ENCODE data around the gene BMP6. TPM values are rescaled to one million over a fixed set of nuclear protein-coding genes. Genes with fewer than 3 reads are reported as not detected.

Gene BMP6
- total RNA-seq, 4 donors from 2014 or later: 1.4 to 16.1 (median 6.0) TPM

- no peak overlapping the region for H3K4me3 ChIP-seq
- no peaks in the 10 kb centered on the region for H3K9me3 ChIP-seq
- WGBS, 2 donors (ENCODE audit: low coverage in 1 of 2): 80 to 81% methylated on average over 2 to 5 of the region's 5 CpGs
- no peaks in the 10 kb centered on the region for H3K27me3 ChIP-seq
- TF ChIP-seq POLR2A (IDR thresholded peaks at IDR 0.05) (no peak), CTCF (IDR thresholded peaks at IDR 0.05) (no peak), POLR2AphosphoS5 (IDR thresholded peaks at IDR 0.05) (no peak), EP300 (IDR thresholded peaks at IDR 0.05) (no peak)
- H3K27ac ChIP-seq: no peak overlapping the region
- H3K4me1 ChIP-seq: peaks cover 0 to 15% (median 2%) of the 10 kb centered on the region in 3 donors
- no peak for ATAC-seq
- H3K36me3 ChIP-seq: no peaks in the 10 kb centered on the region
Observed at GRCh38 chr6:7914311-7914710, 188.4 kb downstream of the BMP6 start.

- 81 to 84% methylated on average over 5 to 10 of the region's 11 CpGs for WGBS, 2 donors (ENCODE audit: low coverage in 1 of 2)
- peaks cover 0 to 10% (median 0%) of the 10 kb centered on the region in 3 donors for H3K4me1 ChIP-seq
- ATAC-seq: no peak
Observed at GRCh38 chr6:7914991-7915789, 189.3 kb downstream of the BMP6 start.

GRCh38 chr6:7916959-7917358, 191.1 kb downstream of the BMP6 start:
- no peaks in the 10 kb centered on the region for H3K4me1 ChIP-seq
- no peak overlapping the region for H3K27ac ChIP-seq
- no peaks in the 10 kb centered on the region for H3K36me3 ChIP-seq
- no peak overlapping the region for H3K4me3 ChIP-seq
- WGBS, 2 donors (ENCODE audit: low coverage in 1 of 2): 100% methylated on average over 1 of the region's 1 CpG
- TF ChIP-seq POLR2A (IDR thresholded peaks at IDR 0.05) (no peak), POLR2AphosphoS5 (IDR thresholded peaks at IDR 0.05) (no peak), EP300 (IDR thresholded peaks at IDR 0.05) (no peak), CTCF (IDR thresholded peaks at IDR 0.05) (no peak)
- no peak for ATAC-seq
- H3K9me3 ChIP-seq: no peaks in the 10 kb centered on the region
- peaks cover 13% of the 10 kb centered on the region for H3K27me3 ChIP-seq

More at GRCh38 chr6:7914991-7915789, 189.3 kb downstream of the BMP6 start:
- no peak overlapping the region for H3K27ac ChIP-seq
- H3K36me3 ChIP-seq: no peaks in the 10 kb centered on the region
- H3K9me3 ChIP-seq: no peaks in the 10 kb centered on the region
- TF ChIP-seq POLR2A (IDR thresholded peaks at IDR 0.05): no peak
- no peak for TF ChIP-seq CTCF (IDR thresholded peaks at IDR 0.05)
- TF ChIP-seq POLR2AphosphoS5 (IDR thresholded peaks at IDR 0.05): no peak
- H3K4me3 ChIP-seq: no peak overlapping the region
- H3K27me3 ChIP-seq: peaks cover 8% of the 10 kb centered on the region

GRCh38 chr6:7917729-7918128, 191.8 kb downstream of the BMP6 start:
- WGBS, 2 donors (ENCODE audit: low coverage in 1 of 2): 100% methylated on average over 1 of the region's 5 CpGs; no CpG with 5 or more reads in 1 of the 2 donors
- TF ChIP-seq EP300 (IDR thresholded peaks at IDR 0.05) (no peak), POLR2AphosphoS5 (IDR thresholded peaks at IDR 0.05) (no peak), POLR2A (IDR thresholded peaks at IDR 0.05) (no peak), CTCF (IDR thresholded peaks at IDR 0.05) (no peak)
- ATAC-seq: no peak
- Histone ChIP-seq H3K9me3 (no peaks in the 10 kb centered on the region), H3K4me1 (no peaks in the 10 kb centered on the region), H3K27ac (no peak overlapping the region), H3K36me3 (no peaks in the 10 kb centered on the region), H3K4me3 (no peak overlapping the region), H3K27me3 (peaks cover 13% of the 10 kb centered on the region)

GRCh38 chr6:7918403-7918802, 192.5 kb downstream of the BMP6 start:
- peaks cover 13% of the 10 kb centered on the region for H3K27me3 ChIP-seq
- H3K36me3 ChIP-seq: no peaks in the 10 kb centered on the region
- H3K4me1 ChIP-seq: no peaks in the 10 kb centered on the region
- no peak overlapping the region for H3K4me3 ChIP-seq
- ATAC-seq: no peak
- no peak for TF ChIP-seq EP300 (IDR thresholded peaks at IDR 0.05)
- no peak for TF ChIP-seq POLR2AphosphoS5 (IDR thresholded peaks at IDR 0.05)
- TF ChIP-seq POLR2A (IDR thresholded peaks at IDR 0.05): no peak
- no peak for TF ChIP-seq CTCF (IDR thresholded peaks at IDR 0.05)
- no peak overlapping the region for H3K27ac ChIP-seq
- no peaks in the 10 kb centered on the region for H3K9me3 ChIP-seq
- 91 to 100% methylated on average over 1 to 4 of the region's 4 CpGs for WGBS, 2 donors (ENCODE audit: low coverage in 1 of 2)
